Transverse colon (tissue), 4 donors: ENCODE data around the gene MRPL24.

Experiments used
- EP300 ChIP-seq: sonication (generic); formaldehyde crosslinking; IDR thresholded peaks from one replicate; pipeline ENCODE4 v1.6.1; 2017; ENCODE audit warnings: antibody characterized with exemption, low read depth
- POLR2A ChIP-seq: fragments of 450-650 bp; IDR thresholded peaks from one replicate; pipeline ENCODE4 v1.6.1; 2016; ENCODE audit warnings: antibody characterized with exemption, mild to moderate bottlenecking, moderate library complexity
- POLR2AphosphoS5 ChIP-seq, 3 donors: sonication (generic); formaldehyde crosslinking; IDR thresholded peaks; one replicate each; pipeline ENCODE4 v1.6.1; 2016; ENCODE audit warnings: antibody characterized with exemption in 3 of 3
- TF ChIP-seq, protein P1 (sequence below), 5 experiments: fragments of 200-600 bp in 3 of 5; fragments of 450-650 bp in 2 of 5; sonication (generic) in 3 of 5; IDR thresholded peaks; 1 replicate in 2 of 5; 2 replicates in 3 of 5; pipeline ENCODE4 v1.5.1; 2016 to 2017; ENCODE audit warnings: antibody characterized with exemption in 5 of 5, inconsistent platforms in 3 of 5, mild to moderate bottlenecking in 2 of 5, moderate library complexity in 1 of 5

DNA sequence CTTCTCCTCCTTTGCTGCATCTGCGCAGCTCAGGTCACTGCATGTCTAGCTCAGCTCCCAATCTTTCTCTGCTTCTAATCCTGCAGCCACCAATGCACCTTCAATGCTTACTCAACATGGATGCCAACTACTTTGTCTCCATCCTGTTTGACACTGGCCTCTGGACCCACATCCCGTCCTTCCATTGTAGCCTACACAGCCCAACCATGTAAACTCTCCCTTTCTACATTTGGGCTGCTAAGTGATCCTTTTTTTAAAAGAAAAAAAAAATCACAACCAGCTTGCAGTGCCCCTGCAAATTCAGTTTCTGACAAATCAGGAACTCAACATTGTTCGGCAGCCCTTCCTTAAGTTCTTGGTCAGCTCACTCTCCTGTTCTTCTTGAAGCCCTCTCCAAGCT, 26.1 kb downstream of the MRPL24 start:
- TF ChIP-seq, protein P1, sequence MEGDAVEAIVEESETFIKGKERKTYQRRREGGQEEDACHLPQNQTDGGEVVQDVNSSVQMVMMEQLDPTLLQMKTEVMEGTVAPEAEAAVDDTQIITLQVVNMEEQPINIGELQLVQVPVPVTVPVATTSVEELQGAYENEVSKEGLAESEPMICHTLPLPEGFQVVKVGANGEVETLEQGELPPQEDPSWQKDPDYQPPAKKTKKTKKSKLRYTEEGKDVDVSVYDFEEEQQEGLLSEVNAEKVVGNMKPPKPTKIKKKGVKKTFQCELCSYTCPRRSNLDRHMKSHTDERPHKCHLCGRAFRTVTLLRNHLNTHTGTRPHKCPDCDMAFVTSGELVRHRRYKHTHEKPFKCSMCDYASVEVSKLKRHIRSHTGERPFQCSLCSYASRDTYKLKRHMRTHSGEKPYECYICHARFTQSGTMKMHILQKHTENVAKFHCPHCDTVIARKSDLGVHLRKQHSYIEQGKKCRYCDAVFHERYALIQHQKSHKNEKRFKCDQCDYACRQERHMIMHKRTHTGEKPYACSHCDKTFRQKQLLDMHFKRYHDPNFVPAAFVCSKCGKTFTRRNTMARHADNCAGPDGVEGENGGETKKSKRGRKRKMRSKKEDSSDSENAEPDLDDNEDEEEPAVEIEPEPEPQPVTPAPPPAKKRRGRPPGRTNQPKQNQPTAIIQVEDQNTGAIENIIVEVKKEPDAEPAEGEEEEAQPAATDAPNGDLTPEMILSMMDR (IDR thresholded peaks at IDR 0.05): no peak
- TF ChIP-seq POLR2AphosphoS5 (IDR thresholded peaks at IDR 0.05): no peak
- no peak for TF ChIP-seq POLR2A
- TF ChIP-seq EP300: no peak
